HG02981 (cell line): Measurements from ENCODE around the gene DCDC2C.

Experiments used
- ATAC-seq: cut with Tn5 transposase; IDR thresholded peaks from one replicate; pipeline ENCODE4 v1.9.1; 2021; ENCODE audit warnings: mild to moderate bottlenecking, moderate library complexity; ENCODE audit not compliant: unreplicated experiment

The DCDC2C gene

DNA sequence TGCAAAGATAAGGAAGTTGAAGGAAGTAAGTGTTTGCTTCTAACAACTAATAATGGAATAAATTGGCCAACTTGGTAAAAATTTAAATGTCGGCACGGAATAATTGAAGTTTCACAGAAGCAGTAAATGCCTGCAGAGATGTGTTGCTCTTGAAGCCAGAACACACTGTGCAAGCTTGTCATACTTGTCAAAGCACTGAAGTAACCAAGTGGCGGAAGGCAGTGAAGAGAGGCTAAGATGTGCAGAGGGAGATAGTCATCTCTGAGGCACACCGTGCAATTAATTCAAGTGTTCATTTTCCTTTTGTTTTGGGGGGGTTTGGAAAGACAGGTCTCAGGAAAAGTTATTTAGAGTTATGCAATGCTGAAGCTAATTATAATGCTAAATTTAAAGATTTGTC lies 5.2 kb downstream of the DCDC2C start:
- ATAC-seq = no peak

GRCh38 chr2:3709225-3709624 lies 5.8 kb downstream of the DCDC2C start:
- ATAC-seq = no peak

- ATAC-seq = no peak
These were observed 9.0 kb downstream of the DCDC2C start for GRCh38 chr2:3712424-3712823.

GRCh38 chr2:3712831-3713503 lies 9.6 kb downstream of the DCDC2C start:
- ATAC-seq = no peak

DNA sequence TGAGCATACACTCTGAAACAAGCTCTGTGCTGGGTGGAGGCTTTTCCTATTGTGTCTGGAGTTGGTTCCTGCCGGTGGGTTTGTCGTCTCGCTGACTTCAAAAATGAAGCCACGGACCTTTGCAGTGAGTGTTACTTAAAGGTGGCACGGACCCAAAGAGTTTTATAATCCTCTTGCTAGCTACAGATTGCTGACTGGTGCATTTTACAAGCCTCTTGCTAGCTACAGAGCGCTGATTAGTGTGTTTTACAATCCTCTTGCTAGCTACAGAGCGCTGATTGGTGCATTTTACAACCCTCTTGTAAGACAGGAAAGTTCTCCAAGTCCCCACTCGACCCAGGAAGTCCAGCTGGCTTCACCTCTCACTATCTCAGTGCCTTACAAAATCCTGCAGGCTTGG lies 15.3 kb downstream of the DCDC2C start:
- ATAC-seq = no peak

DNA sequence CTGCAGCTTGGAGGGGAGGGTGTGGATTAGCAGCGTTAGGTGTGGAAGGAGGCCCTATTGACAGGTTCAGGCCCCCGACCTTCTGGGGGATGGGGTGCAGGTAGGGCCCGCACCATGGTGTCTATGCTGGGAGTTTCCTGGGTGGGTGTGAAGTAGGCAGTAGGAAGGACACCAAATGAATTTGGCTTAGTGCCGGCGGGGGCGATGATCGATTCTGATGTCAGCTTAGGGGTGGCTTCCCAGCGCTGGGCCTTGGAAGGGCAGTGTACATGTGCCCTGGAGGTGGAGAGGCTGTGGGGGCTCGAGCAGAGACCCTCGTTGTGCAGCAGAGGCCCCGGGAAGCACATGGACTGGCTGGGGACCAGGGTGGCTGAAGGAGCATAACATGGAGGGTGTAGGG lies 21.6 kb downstream of the DCDC2C start:
- ATAC-seq = no peak

DNA sequence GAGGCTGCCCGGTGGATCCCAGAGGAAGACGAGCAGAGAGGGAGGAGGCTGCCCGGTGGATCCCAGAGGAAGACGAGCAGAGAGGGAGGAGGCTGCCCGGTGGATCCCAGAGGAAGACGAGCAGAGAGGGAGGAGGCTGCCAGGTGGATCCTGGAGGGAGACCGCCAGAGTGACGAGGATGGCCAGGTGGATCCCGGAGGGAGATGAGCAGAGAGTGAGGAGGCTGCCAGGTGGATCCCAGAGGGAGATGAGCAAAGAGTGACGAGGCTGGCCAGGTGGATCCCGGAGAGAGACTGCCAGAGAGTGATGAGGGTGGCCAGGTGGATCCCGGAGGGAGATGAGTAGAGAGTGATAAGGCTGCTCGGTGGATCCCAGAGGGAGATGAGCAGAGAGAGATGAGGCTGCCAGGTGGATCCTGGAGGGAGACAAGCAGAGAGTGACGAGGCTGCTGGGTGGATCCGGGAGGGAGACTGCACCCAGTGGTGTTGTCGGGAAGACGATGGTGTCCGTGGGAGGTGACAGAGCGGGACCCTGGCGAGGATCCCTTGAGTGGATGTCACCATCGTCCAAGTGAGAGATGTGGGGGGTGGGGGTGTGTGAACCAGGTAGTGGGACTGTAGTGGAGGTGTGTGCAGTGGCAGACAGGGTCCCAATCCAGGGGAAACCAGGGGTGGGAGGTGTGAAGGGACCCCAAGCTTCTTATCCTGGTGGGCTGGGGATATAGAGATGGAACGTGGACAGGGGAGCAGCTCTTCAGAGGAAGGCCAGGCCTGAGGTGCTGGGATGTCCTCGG lies 22.3 kb downstream of the DCDC2C start:
- ATAC-seq = no peak

GRCh38 chr2:3726511-3726910 lies 23.1 kb downstream of the DCDC2C start:
- ATAC-seq = no peak

- no peak for ATAC-seq
These were observed 24.1 kb downstream of the DCDC2C start for GRCh38 chr2:3727397-3728045.

DNA sequence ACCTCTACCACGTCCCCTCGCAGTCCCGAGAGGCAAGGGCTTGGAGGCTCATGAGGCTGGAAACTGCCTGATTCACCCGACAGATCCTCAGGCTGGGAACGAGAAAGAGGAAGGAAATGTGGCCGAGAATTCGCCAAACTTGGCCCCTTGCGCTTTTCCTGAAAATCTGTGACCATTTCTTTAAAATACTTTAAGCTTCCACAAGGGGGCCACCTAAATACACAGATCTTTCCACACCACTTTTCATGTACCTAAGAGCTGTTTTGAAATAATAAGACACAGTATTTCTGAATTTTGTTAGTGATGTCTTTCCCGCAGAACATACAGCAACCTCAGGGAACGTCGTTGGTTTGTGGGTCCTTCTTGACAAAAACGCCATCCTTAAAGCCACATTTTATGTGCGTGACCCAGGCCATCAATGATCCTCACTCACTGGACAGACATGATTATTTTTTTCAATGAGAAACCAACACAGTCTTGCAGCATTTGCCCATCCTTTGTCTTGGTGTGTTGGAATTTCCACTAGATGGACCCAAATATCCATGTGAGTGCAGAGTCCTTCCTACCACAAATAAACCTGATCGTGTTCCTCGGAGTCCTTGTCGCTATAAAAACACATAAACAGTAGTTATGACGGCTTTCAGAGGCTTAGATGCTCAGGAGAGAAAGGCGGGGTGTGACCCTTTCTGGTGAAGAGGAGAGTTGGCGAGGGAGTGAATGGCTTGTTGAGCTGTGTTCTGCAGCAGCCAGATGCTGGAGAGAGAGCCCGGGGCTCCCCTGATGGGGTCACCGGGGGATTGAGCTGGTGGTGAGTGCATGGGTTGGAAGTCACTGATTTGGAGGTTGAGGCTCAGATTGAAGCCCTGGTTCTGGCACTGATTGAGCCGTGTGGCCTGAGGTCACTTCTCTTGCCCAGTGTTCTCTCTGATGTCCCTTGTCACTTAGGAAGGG lies 25.0 kb downstream of the DCDC2C start:
- no peak for ATAC-seq

GRCh38 chr2:3729055-3729448 lies 25.7 kb downstream of the DCDC2C start:
- no peak for ATAC-seq

- ATAC-seq = no peak
These were observed 26.4 kb downstream of the DCDC2C start for GRCh38 chr2:3729786-3730185.

DNA sequence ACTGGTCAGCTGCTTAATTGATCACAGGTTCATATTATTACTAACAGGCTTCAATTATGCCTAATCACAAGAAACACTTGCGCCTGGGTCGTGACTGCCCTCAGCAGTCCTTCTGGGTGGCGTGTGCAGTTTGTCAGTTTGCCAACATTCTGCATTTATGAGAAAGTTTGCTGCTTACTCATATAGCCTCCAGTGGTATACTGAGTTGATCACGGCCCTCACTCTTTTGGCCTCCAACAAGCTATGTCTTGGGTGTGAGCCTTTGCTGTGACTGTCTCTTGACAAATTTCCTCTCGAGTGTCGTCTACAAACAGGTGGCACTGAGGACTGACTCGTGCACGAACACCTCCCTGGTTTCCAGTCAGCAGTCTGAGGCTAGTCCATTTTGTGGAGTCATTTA lies 27.3 kb downstream of the DCDC2C start:
- no peak for ATAC-seq

- ATAC-seq = no peak
These were observed 28.5 kb downstream of the DCDC2C start for GRCh38 chr2:3731829-3732228.

- no peak for ATAC-seq
These were observed 32.7 kb downstream of the DCDC2C start for GRCh38 chr2:3736112-3736511.

DNA sequence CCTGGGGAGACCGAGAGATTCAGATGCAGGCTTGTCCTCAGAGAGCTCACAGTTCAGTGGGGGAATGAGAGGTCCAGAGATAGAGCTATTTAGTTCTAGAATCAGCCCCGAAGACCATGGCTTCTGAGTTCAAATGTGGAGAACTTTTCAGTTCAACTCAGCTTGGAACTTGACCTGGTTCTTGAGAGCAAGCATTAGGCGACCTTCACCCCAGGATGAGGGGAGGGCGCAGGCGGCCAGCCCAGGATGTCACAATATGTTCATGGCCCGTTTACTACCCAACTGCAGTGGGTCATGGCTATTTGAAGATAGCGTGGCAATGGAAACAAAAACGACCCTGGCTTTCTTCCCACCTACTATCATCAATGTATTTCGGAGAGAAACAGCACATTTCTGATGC lies 33.8 kb downstream of the DCDC2C start:
- no peak for ATAC-seq

DNA sequence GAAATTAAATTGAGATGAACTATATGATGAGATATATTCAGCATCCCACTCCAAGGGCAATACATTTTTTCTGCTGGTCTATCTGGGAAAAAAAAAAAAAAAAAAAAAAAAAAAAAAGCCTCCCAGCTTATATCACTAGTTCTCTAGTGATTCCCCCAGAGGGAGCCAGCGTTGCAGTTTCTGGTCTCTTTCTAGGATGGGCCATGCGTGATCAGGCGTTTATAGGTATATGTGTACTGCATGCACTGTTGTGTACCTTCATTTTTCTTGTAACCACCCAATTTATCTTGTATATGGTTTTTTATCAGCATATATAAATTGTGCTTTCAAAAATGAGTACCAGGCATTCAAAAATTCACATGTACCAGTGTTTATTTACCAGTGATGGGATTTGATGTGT lies 35.1 kb downstream of the DCDC2C start:
- ATAC-seq = no peak

DNA sequence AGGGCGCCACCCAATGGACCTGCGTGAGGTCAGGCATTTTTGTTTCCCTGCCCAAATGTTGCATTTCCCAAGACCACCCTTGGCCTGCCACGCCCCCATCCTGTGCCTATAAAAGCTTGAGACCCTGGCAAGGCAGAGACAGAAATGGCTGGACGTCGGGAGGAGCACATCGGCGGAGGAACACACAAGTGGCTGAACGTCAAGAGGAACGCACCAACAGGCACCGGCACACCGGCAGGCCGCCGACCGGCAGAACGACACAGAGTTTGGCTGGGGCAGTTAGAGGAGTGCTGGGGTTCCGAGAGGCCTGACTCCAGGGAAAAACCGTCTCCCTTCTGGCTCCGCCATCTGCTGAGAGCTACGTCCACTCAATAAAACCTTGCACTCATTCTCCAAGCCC lies 35.9 kb downstream of the DCDC2C start:
- ATAC-seq = no peak

DNA sequence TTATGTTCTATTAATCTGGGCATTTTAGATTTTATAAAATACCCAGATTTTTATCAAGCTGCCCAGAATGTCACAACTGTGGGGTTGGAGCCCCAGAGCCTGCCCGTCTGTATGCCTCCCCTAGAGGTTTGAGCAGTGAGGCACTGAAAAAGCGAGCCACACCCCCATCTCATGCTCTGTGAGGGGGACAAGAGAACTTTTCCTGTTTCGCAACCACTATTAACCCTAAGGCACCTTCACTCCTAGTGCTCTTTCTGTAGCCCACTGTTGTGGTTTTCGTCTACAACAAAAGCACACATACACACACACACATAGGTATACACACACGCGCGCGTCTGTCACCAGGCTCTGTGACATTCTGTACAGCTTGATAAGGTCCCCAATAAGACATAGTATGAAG lies 38.0 kb downstream of the DCDC2C start:
- no peak for ATAC-seq

DNA sequence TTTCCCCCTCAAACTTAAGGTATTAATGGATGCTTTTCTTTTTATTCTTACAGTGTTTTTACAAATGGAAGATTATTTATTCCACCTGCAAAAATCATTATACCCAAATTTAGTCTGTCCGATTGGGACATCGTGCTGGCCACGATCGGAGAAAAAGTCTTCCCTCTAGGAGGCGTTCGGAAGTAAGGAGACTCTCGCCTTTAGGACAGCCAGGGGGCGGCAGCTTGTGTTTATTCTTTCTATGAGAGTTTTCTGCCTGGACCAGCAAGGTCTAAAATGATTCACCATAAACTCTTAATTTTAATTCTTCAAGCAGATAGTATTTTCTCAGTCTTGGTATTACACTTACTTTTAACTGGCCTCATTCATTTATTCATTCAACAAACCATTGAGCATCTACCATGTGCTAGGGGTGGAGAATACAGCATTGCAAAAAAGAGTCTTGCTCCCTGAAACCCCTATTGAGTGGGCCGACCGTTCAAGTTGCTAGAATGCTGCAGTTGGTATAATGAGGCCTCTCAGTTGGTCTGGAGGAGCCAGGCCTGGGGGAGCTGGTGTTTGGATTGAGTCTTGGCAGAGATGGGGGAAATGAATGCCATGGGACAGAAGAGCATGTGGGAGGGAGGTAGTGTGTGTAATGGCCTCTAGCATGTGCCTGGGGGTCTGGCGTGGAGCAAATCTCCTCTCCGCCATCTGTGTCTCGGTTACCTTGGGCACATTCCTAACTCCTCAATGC lies 38.7 kb downstream of the DCDC2C start:
- no peak for ATAC-seq
